DOHH2 (cell line): Measurements from ENCODE around the gene SUN3.

Experiments used
- CTCF ChIP-seq: fragments of 200-600 bp; sonication (generic); IDR thresholded peaks from one replicate; pipeline ENCODE4 v1.5.1; 2014; ENCODE audit warnings: antibody characterized with exemption, mild to moderate bottlenecking, low read depth, low read length; ENCODE audit not compliant: poor library complexity, severe bottlenecking
- EZH2phosphoT487 ChIP-seq: fragments of 200-600 bp; sonication (generic); IDR thresholded peaks from 2 replicates; pipeline ENCODE4 v1.6.1; 2017; ENCODE audit warnings: borderline replicate concordance, mild to moderate bottlenecking, antibody characterized with exemption, low read length, moderate library complexity, mixed read lengths

GRCh38 chr7:47967708-47968107 is 61.2 kb downstream of the SUN3 start:
- TF ChIP-seq CTCF, result no peak
- no peak for TF ChIP-seq EZH2phosphoT487
